AG04450 (cell line): Measurements from ENCODE around the gene HCFC1. TPM values are rescaled to one million over a fixed set of nuclear protein-coding genes. Genes with fewer than 3 reads are reported as not detected.

Experiments
- CTCF ChIA-PET: fragments of 300-600, 350-600 bp; formaldehyde crosslinking; extraction: SDS; loops from one replicate; lab custom pipeline; 2022; ENCODE audit warnings: antibody characterized with exemption, inconsistent platforms; lab: Charles Lee
- POLR2A ChIA-PET: fragments of 350-600 bp; formaldehyde crosslinking; extraction: SDS; loops from one replicate; lab custom pipeline; 2021; ENCODE audit warnings: antibody characterized with exemption, inconsistent platforms; lab: Yijun Ruan, JAX
- DNase-seq: peaks from one replicate; pipeline ENCODE4 v3.0.0-alpha.2; 2011; ENCODE audit warnings: low read depth, low spot score
- H3K27ac ChIP-seq: one replicate; pipeline ENCODE4 v1.5.1; 2012; ENCODE audit warnings: low read depth, low read length, control low read depth
- H3K27me3 ChIP-seq: one replicate; pipeline ENCODE4 v1.6.0; 2012; ENCODE audit warnings: low read length; ENCODE audit not compliant: control insufficient read depth, insufficient read depth
- H3K4me3 ChIP-seq: 2 replicates; pipeline ENCODE4 v1.5.1; 2011; ENCODE audit warnings: mild to moderate bottlenecking, low read depth, low read length, control low read depth
- H3K9me3 ChIP-seq: 2 replicates; pipeline ENCODE4 v1.5.1; 2012; ENCODE audit warnings: low read length; ENCODE audit not compliant: control insufficient read depth, insufficient read depth
- polyA plus RNA-seq: library from polyadenylated mRNA; depleted of rRNA; stranded (reverse); fragments of >200 nt; gene quantifications from 2 replicates; pipeline ENCODE4 v1.2.3, GENCODE V29; 2011
- TF ChIP-seq, protein P1 (sequence below): IDR thresholded peaks from 2 replicates; pipeline ENCODE4 v1.5.1; 2011; ENCODE audit warnings: low read depth, low read length, control low read depth, inconsistent platforms

The HCFC1 gene
- polyA plus RNA-seq, 1 experiment = 2.7 TPM

DNA sequence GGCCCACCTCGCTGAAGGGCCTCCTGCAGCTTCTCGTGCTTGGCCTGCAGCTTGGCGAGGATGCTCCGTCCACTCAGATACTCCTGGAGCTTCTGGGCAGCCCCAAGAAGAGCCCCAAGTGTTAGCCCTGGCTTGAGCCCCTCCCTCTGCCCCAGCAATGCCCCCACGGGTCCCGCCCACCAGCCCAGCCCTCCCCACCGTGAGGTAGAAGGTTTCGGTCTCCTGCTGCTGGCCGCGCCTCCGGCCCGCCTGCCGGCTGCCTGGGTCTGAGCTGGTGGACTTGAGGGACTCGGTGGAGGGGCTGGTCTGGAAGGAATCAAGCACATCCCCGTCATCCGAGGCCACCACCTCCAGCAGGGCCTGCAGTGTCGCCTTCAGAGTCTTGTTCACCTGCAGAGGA, 58.4 kb downstream of the HCFC1 start:
- peaks cover 3% of the 10 kb centered on the region for H3K27me3 ChIP-seq

DNA sequence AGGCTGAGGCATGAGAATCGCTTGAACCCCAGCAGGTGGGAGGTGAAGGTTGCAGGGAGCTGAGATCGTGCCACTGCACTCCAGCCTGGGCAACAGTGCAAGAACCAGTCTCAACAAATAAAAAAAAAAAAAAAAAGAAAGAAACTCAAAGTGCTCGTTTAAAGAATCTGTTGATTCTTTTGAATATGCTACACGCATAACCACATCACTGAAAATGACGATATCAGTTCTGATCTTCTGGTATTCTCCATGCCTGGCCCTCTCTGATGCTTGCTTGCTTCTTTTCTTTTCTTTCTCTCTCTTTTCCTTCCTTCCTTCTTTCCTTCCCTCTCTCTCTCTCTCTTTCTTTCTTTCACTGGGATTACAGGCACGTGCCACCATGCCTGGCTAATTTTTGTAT, 59.8 kb downstream of the HCFC1 start:
- peaks cover 5% of the 10 kb centered on the region for H3K27me3 ChIP-seq
- no peak overlapping the region for H3K4me3 ChIP-seq
- ChIA-PET POLR2A (no interaction called here), CTCF (interaction anchor here (0.6 to 0.7 kb wide), 2 partner anchors 10 to 155 kb away, joined by 3 to 4 read pairs; no protein-coding TSS in a partner anchor)
- DNase-seq = no peak
- H3K27ac ChIP-seq = no peak overlapping the region
- H3K9me3 ChIP-seq = no peaks in the 10 kb centered on the region; the same call in 1 of the 2 replicates
- TF ChIP-seq, protein P1, sequence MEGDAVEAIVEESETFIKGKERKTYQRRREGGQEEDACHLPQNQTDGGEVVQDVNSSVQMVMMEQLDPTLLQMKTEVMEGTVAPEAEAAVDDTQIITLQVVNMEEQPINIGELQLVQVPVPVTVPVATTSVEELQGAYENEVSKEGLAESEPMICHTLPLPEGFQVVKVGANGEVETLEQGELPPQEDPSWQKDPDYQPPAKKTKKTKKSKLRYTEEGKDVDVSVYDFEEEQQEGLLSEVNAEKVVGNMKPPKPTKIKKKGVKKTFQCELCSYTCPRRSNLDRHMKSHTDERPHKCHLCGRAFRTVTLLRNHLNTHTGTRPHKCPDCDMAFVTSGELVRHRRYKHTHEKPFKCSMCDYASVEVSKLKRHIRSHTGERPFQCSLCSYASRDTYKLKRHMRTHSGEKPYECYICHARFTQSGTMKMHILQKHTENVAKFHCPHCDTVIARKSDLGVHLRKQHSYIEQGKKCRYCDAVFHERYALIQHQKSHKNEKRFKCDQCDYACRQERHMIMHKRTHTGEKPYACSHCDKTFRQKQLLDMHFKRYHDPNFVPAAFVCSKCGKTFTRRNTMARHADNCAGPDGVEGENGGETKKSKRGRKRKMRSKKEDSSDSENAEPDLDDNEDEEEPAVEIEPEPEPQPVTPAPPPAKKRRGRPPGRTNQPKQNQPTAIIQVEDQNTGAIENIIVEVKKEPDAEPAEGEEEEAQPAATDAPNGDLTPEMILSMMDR = no peak

More for the DNA sequence above, 58.4 kb downstream of the HCFC1 start:
- no peaks in the 10 kb centered on the region; the same call in 1 of the 2 replicates for H3K9me3 ChIP-seq
- no peak overlapping the region for H3K4me3 ChIP-seq
- ChIA-PET CTCF (interaction anchor here (1.4 kb wide), 1 partner anchor 10 kb away, joined by 4 read pairs; no protein-coding TSS in a partner anchor), POLR2A (no interaction called here)
- no peak overlapping the region for H3K27ac ChIP-seq
- TF ChIP-seq, protein P1 = no peak
- DNase-seq = no peak

DNA sequence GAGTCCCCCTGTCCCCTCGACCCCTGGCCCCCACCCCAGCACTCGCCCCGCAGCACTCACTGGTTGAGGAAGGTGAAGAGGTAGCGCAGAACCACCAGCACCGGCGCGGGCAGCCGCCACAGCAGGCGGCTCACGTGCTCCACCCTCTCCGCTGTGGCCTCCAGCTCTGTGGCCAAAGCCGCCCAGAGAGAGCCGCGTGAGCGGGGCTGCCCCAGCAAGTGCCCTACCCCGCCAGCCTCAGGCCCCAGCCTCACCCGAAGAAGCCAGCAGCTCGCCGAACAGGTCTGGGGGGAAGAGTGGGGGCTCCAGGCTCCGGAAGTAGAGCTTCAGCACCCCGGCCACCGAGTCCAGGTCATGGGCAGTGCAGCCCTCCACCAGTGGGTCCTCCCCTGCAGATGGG, 61.2 kb downstream of the HCFC1 start:
- POLR2A ChIA-PET = interaction anchor here (0.6 kb wide), 1 partner anchor 13 kb away, joined by 3 read pairs; no protein-coding TSS in a partner anchor
- TF ChIP-seq, protein P1 = no peak
- no peak overlapping the region for H3K4me3 ChIP-seq
- no peaks in the 10 kb centered on the region; the same call in 1 of the 2 replicates for H3K9me3 ChIP-seq
- DNase-seq = no peak
- peaks cover 5% of the 10 kb centered on the region for H3K27me3 ChIP-seq
- no peak overlapping the region for H3K27ac ChIP-seq
- CTCF ChIA-PET = interaction anchor here (0.7 to 1.3 kb wide), 3 partner anchors 36 to 179 kb away, joined by 3 to 4 read pairs (median 4); no protein-coding TSS in a partner anchor

- H3K9me3 ChIP-seq = no peaks in the 10 kb centered on the region; the same call in 1 of the 2 replicates
- POLR2A ChIA-PET = no interaction called here
- H3K4me3 ChIP-seq = no peak overlapping the region
- H3K27me3 ChIP-seq = peaks cover 5% of the 10 kb centered on the region
- no peak for DNase-seq
- TF ChIP-seq, protein P1 = no peak
- H3K27ac ChIP-seq = no peak overlapping the region
- CTCF ChIA-PET = interaction anchor here (1.3 kb wide), 1 partner anchor 37 kb away, joined by 3 read pairs; no protein-coding TSS in a partner anchor
Measured at GRCh38 chrX:153909980-153910360, 61.6 kb downstream of the HCFC1 start.
